NCI-H82 treated with DMSO at 0.1 percent for 48 hours (cell line): Measurements from ENCODE around the gene SCLY.

ENCODE experiments used
- DNase-seq: peaks from one replicate; lab custom pipeline; 2025; ENCODE audit not compliant: unreplicated experiment; lab: John Stamatoyannopoulos, UW

Gene SCLY

DNA sequence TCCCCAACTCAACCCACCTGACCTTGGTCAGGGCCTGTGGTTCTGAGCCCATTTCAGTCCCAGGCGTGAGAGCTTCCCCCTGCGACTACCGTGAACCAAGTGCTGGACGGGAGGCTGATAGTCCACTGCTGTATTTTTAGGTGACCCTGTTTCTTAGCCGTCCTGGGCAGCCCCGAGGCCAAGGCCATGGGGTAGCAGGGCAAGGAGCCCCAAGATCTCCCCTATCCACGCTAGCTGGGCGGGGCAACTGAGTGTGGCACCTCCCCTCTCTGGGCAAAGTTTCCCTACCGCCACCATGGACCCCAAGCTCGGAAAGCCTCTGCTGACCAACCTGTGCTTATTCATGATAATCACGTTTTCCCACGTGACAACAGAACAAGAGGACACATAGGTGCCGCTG lies 77.1 kb downstream of the SCLY start:
- no peak for DNase-seq

DNA sequence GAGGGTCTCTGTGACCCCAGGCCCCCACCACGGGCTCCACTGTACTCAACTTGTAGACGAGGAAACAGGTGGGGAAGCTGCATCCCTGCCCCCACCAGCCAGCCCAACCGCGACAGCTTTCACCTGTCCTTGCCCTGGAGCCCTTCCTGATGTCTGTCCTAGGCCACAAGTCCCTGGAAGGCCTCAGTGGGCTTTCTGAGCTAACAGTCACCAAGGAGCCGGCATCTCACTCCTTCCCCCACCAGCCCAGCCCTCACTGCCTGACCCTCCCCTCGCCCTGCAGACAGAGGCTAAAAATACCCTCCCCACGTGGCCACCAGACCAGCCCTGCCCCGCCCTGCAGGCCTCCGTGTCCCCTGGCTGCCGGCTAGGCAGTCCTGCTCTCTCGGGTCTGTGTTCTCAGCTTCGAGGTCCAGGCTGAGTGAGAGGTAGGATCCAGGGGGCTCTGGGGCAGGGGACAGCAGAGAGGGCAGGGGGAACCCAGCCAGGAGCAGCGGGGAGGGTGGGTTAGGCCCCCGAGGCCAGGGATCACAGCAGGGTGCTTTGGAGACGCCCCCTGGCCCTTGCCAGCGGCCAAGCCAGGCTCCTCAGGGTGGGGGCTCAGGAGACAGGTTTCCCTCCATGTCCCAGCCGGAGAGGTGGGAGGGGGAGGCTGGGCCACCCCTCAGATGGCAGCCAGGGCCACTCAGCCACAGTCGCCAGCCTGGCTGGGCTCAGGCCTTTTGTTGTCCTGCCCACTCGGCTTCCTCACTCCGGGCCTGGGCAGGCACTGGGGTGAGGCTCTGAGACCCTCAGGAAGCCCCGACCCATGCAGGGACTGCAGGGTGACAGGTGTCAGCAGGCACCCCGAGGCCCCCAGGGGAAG lies 77.8 kb downstream of the SCLY start, which contains the start of gene KLHL30:
TSS of gene KLHL30 (plus strand) at position 338 of the 865 bp plus-strand sequence. CDS start 2,087 bp downstream, outside the sequence.
- no peak for DNase-seq

DNA sequence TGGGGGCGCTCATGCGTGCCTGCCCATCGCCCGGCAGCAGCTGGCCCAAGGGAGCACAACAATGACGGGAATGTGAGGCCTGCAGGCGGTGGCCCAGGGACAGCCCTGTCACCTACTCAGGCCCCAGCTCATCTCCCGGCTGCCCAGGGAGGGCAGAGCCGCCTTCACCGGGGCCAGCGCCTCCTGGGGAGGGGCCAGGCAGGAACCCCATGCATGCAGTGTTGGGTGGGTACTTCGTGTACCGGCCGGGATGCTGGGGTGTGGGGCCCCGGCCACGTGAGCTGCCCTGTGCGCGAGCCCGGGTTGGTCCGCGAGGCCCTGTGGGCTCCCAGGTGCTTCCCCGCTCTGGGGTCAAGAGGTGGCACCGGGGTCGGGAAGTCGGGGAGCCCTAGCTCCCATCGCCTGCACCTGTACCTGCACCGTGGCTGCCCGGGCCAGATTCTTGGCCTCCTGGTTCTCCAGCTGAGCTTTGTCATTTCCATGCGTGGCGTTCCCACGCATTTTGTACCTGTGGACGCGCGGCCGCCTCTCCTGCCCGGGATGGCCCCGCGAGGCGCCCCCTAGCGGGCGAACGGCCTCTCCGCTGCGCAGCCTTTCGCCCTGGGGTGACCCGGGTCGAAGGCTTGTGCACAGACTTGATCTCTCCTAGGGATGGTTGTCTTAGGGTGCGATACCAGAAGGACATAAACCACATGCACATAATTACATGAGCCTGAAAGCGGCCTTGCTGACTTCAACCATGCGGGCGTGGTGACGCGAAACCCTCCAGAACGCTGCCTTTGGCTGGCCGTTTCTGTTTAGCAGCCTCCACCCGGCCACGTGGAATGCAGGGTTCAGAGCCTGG lies 78.6 kb downstream of the SCLY start:
- DNase-seq, result no peak

DNA sequence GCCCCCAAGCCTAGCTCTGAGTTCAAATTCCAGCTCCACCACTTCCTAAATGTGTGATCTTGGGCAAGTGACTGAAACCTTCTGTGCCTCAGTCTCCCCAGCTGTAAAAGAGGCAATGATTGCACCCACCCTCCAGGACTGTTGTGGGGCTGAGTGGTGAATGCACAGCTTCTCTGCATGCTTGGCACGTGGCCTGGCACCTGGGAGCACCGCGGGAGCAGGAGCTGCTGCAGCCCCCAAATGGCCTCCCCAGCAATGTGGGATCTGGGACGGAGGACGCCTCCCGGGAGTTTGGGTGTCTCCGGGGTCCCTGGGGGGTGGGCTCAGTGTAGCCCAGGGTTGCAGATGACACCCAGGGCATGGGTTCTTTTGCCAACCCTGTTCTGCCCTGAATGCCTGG lies 79.2 kb downstream of the SCLY start:
- DNase-seq, result no peak

DNA sequence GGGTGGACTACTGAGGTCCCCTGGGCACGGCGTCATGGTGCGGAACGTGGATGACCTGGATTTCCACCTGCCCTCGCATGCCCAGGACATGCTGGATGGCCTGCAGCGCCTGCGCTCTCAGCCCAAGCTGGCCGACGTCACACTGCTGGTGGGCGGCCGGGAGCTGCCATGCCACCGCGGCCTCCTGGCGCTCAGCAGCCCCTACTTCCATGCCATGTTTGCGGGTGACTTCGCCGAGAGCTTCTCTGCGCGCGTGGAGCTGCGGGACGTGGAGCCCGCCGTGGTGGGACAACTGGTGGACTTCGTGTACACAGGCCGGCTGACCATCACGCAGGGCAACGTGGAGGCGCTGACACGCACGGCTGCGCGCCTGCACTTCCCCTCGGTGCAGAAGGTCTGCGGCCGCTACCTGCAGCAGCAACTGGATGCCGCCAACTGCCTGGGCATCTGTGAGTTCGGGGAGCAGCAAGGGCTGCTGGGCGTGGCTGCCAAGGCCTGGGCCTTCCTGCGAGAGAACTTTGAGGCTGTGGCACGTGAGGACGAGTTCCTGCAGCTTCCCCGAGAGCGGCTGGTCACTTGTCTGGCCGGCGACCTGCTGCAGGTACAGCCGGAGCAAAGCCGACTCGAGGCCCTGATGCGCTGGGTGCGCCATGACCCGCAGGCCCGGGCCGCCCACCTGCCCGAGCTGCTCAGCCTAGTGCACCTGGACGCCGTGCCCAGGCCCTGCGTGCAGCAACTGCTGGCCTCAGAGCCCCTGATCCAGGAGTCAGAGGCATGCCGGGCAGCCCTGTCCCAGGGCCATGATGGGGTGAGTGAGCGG lies 80.1 kb downstream of the SCLY start:
- DNase-seq, result no peak

DNA sequence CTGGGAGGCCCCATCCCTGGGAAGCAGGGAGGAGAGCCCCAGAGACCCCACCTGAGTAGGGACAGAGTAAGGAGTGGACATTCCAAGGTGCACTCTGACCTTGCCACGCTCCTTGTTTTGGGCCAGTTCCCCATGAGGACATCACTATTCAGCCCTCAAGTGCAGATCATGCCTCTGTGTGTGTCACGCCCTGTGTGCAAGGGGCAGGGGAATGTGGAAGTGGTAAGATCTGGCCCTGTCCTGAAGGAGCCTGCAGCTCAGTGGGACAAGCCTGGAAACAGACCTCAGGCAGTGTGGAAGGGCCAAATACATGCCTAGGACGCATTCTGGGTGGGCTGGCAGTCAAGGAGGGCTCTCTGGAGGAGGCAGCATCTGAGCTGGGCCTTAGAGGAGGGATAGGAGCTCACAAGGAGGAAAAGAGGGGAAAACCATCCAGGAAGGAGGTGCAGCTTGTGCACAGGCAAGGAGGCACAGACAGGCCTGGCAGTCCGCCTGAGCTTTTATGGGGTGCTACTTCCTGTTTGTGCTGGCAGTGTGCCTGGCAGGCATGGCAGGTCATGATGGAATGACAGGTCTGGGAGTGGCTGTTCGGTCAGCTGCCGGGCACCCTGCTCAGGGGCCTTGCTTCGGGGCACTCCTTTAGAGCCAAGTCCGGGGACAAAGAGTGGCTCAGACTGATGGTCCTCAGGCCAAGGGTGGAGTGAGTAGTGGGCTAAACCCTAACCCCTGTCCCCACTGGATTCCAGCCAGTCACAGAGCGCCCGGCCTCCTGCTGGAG lies 80.9 kb downstream of the SCLY start:
- no peak for DNase-seq

DNA sequence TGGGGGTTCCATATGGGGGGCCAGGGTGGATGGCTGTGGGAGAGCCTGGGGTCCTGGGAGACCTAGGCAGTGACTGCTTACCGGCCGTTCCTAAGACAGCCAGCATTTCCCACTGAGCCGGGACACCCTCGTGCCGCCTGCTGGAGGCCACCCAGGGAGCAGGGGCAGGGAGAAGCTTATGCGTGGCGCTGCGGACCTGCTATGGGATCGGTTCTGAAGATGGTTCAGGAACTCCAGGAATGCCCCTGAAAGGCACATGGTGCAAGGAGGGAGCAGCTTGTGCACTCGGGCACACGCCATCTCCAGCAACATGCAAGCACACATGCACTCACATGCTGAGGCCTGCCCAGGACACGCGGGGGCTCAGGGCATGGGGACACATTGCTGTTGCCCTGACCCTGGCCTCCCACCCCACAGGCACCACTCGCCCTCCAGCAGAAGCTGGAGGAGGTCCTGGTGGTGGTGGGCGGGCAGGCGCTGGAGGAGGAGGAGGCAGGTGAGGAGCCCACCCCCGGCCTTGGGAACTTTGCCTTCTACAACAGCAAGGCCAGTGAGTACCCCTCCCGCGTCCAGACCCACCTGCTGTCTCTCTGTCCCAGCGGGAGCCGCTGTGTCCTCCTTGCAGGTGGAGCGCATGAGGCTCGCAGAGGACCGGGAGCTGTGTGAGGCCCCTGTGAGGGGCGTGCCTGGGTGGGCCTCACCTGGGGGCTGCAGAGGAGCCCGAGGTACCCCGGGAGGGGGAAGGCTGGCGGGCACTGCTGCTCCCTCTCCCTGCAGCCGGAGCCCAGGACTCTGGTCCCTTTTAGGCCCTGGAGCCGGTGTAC lies 81.8 kb downstream of the SCLY start:
- DNase-seq, result no peak

DNA sequence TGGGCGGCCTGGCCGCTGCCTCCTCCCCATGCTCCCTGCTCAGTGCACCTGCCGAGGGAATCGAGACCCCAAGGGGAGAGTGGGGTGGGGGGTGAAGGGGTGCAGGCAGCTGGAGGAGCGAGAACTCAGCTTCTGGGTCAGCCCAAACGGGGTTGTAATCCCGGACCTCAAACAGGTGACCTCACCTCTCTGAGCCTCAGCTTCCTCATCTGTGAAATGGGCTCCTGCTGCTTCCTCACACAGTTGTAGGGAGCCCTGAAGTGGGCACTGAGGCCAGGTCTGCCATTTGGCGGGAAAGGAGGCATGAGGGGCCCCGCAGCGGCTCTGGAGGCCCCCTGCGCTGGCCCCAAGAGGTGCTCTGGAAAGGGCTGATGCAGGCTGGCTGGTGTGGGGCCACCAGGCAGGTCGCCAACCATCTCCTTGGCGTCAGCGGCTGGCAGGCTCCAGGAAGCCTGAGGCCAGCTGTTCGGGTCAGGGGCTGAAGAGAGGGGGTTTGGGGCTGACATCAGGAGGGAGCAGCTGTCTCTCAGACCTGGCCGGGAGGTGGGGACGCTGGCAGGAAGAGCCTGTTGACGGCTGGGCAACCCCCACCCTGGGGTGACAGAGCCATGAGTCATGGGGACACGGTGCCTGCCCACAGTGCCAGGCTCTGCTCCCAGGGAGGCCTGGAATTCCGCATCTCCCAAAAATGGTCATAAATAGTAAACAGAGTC lies 82.6 kb downstream of the SCLY start:
- no peak for DNase-seq

DNA sequence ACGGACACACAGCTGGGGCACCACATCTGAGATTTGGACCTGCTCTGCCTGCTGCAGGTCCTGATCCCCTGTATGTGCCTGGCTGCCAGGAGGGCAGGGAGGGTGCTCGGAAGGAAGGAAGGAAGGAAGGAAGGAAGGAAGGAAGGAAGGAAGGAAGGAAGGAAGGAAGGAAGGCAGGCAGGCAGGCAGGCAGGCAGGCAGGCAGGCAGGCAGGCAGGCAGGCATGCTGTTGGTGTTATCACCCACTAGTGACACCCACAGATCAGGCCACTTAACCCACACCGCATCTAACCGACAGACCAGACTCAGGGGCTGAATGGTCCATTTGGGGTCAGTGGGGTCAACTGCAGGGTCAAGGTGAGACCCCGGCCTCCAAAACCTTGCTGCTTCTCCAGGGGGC lies 83.5 kb downstream of the SCLY start:
- no peak for DNase-seq

DNA sequence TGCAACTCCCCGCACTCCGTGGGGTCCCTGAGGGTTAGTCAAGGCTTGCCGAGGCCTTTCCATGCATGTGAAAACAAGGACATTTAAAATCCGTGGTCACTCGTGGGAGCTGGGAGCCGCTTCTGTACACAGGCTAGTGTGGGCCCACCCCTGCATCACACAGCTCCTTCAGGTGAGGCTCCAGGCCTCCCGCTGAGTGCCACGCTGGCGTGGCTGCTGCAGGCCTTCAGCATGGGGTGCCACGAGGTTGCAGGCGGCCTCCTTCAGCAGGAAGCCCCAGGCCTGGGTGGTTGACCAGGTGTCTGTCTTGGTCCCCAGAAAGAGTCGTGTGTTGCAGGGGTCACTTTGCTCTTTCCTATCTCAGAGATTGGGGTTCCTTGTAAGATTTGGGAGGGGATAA lies 84.2 kb downstream of the SCLY start:
- no peak for DNase-seq

DNA sequence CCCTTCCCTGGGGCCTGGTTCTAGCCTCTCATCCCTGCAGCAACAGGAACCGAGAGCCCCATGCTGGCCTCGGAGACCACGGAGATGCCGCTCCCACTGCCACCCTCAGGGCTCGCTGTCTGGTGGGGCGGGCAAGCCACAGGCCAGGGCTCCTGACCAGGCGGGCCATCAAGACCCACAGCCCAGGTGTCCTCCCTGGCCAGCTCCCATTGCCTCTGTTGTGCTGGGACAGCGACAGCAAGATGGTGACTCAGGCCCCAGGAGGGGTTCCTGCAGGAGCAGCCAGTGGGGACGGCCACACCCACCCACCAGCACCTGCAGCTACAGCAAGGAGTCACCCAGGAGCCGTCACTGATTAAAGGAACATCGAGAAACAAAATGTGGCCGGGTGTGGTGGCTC lies 85.0 kb downstream of the SCLY start:
- DNase-seq, result no peak

DNA sequence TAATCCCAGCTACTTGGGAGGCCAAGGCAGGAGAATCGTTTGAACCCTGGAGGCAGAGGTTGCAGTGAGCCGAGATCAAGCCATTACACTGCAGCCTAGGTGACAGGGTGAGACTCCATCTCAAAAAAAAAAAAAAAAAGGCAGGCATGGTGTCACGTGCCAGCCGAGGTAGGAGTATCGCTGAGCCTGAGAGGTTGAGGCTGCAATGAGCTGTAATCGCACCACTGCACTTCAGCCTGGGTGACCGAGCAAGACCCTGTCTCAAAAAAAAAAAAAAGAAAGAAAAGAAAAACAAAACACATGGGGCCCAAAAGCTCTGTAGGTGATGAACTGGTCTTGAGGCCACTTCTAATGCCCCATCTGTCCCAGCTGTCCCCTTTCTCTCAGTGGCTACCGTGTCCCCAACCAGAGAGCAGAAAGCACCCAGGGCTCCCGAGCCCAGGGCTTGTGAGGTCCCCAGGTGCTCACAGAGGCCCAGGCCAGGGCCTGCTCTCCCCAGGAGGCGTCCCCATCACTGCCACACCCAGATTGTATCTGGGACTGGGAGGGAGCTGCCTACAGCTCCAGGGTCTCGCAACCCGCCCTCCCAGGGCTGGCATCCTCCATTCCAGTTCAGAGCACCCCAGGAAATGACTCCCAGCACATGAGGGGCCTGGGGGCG lies 86.2 kb downstream of the SCLY start:
- no peak for DNase-seq

DNA sequence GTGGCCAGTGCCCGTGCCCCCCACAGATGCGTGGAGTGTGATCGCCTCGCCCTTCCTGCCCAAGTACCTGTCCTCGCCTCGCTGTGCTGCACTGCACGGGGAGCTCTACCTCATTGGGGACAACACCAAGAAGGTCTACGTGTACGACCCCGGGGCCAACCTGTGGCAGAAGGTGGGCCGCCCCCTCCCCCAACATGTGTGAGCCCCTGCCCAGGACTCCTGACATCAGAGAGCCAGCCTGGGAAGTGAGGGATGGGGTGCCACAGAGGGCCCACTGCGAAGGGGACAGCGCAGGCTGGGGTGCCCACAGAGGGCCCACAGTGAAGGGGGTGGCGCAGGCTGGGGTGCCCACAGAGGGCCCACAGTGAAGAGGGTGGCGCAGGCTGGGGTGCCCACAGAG lies 88.2 kb downstream of the SCLY start:
- no peak for DNase-seq
